ENCODE measurements around the gene PTDSS2. TPM values are rescaled to one million over a fixed set of nuclear protein-coding genes. Genes with fewer than 3 reads are reported as not detected.
A peak's percentile ranks its signal among the peaks of the same experiment; 100 is the strongest.

PTDSS2 gene
- total and polyA plus RNA-seq, 7 donors = 11.8 to 26.0 (median 19.6) TPM

- Histone ChIP-seq H3K4me3 (no peak overlapping the region), H3K36me3 (ENCODE audit: insufficient read depth in 1 of 2, low read depth in 1 of 2) (peaks cover 9 to 88% of the 10 kb centered on the region in 2 donors), H3K4me1 (peaks cover 5% of the 10 kb centered on the region), H3K9me3 (no peaks in the 10 kb centered on the region), H3K27me3 (ENCODE audit: insufficient read depth in 3 of 3, low read length in 2 of 3) (no peaks in the 10 kb centered on the region), H3K27ac (no peak overlapping the region)
- TF ChIP-seq, protein P1, sequence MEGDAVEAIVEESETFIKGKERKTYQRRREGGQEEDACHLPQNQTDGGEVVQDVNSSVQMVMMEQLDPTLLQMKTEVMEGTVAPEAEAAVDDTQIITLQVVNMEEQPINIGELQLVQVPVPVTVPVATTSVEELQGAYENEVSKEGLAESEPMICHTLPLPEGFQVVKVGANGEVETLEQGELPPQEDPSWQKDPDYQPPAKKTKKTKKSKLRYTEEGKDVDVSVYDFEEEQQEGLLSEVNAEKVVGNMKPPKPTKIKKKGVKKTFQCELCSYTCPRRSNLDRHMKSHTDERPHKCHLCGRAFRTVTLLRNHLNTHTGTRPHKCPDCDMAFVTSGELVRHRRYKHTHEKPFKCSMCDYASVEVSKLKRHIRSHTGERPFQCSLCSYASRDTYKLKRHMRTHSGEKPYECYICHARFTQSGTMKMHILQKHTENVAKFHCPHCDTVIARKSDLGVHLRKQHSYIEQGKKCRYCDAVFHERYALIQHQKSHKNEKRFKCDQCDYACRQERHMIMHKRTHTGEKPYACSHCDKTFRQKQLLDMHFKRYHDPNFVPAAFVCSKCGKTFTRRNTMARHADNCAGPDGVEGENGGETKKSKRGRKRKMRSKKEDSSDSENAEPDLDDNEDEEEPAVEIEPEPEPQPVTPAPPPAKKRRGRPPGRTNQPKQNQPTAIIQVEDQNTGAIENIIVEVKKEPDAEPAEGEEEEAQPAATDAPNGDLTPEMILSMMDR (IDR thresholded peaks at IDR 0.05) = no peak
- ATAC-seq (no peak), DNase-seq (peak; percentile 14 to 56)
- intact Hi-C loops (cut with DNase I) = no loop called here
- 93 to 96% (median 94%) methylated on average over 35 to 39 of the region's 39 CpGs for WGBS, 3 donors
Observed at GRCh38 chr11:498297-499181, 48.5 kb downstream of the PTDSS2 start.

DNA sequence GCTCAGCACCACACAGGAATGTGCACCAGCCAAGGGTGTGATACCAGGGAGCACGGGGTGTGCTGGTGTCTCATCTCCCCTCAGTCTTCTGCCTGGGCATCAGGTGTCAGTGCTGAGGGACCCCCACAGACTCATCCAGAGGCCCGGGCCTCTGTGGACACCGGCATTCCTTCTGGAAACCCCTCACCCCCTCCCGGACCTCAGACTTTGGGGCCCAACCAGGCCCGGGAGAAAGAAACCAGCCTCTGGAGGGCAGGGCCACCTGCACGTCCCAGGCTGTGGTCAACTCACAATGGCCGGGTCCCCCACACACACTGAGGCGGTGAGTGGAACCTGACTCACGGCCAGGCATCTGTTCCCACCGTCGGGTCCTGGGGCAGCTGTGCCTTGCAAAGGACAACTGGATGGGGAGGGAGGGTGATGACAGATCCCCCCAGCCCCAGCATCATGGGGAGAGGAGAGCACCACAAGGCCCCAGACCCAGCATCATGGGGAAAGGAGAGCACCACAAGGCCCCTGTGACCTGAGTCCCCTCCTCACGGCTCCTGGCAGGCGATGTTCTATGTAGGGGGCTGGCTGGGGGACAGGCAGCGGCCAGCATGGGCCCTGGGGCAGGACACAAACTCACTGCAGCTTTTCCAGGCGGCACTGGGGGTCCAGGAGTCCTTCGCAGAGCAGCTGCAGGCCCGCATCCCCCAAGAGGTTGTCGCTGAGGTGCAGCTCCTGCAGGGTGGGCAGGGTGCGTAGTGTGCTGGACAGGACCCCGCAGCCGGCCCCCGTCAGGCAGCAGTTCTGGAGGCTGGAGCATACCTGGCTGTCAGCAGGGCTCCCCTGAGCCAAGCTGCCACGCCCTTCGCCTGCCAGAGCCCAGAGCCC, 49.4 kb downstream of the PTDSS2 start:
- TF ChIP-seq, protein P1 (IDR thresholded peaks at IDR 0.05) = no peak
- Histone ChIP-seq H3K4me1 (peaks cover 14% of the 10 kb centered on the region), H3K36me3 (ENCODE audit: insufficient read depth in 1 of 2, low read depth in 1 of 2) (peaks cover 9 to 79% of the 10 kb centered on the region in 2 donors), H3K4me3 (no peak overlapping the region), H3K9me3 (no peaks in the 10 kb centered on the region), H3K27me3 (ENCODE audit: insufficient read depth in 3 of 3, low read length in 2 of 3) (no peaks in the 10 kb centered on the region), H3K27ac (no peak overlapping the region)
- ATAC-seq (no peak), DNase-seq (peak; percentile 14 to 50)
- intact Hi-C loops (cut with DNase I) = loop anchor here (5.0 to 10.0 kb wide), 4 partner anchors 32 to 295 kb away; partner anchors contain the start of genes BET1L (in 1 of the 2), PSMD13 (in 1 of the 2), PTDSS2 (in 1 of the 2) and RIC8A (in 1 of the 2)
- WGBS, 3 donors = 86 to 88% (median 88%) methylated on average over 23 to 24 of the region's 24 CpGs

- H3K4me1 ChIP-seq = peaks cover 30% of the 10 kb centered on the region
- no peak for ATAC-seq
- H3K27me3 ChIP-seq (ENCODE audit: insufficient read depth in 3 of 3, low read length in 2 of 3) = no peaks in the 10 kb centered on the region
- intact Hi-C loops (cut with DNase I) = loop anchor here (5.0 to 10.0 kb wide), 4 partner anchors 34 to 296 kb away; partner anchors contain the start of genes BET1L (in 1 of the 2), PSMD13 (in 1 of the 2), PTDSS2 (in 1 of the 2) and RIC8A (in 1 of the 2)
- DNase-seq = peak in 1 of 2 donors; percentile 48
- TF ChIP-seq, protein P1 (IDR thresholded peaks at IDR 0.05) = no peak
- H3K4me3 ChIP-seq = no peak overlapping the region
- no peak overlapping the region for H3K27ac ChIP-seq
- 90 to 91% (median 91%) methylated on average over 22 to 24 of the region's 24 CpGs for WGBS, 3 donors
- H3K36me3 ChIP-seq (ENCODE audit: insufficient read depth in 1 of 2, low read depth in 1 of 2) = peaks cover 6 to 62% of the 10 kb centered on the region in 2 donors
- H3K9me3 ChIP-seq = no peaks in the 10 kb centered on the region
Observed at GRCh38 chr11:501001-501682, 51.1 kb downstream of the PTDSS2 start.

GRCh38 chr11:501683-502287, 51.7 kb downstream of the PTDSS2 start:
- TF ChIP-seq, protein P1 (IDR thresholded peaks at IDR 0.05) = no peak
- H3K4me1 ChIP-seq = peaks cover 30% of the 10 kb centered on the region
- peaks cover 6 to 56% of the 10 kb centered on the region in 2 donors for H3K36me3 ChIP-seq (ENCODE audit: insufficient read depth in 1 of 2, low read depth in 1 of 2)
- WGBS, 3 donors = 84 to 92% (median 90%) methylated on average over 19 of the region's 19 CpGs
- H3K9me3 ChIP-seq = no peaks in the 10 kb centered on the region
- intact Hi-C loops (cut with DNase I) = loop anchor here (5.0 to 10.0 kb wide), 4 partner anchors 34 to 297 kb away; partner anchors contain the start of genes BET1L (in 1 of the 2), PSMD13 (in 1 of the 2), PTDSS2 (in 1 of the 2) and RIC8A (in 1 of the 2)
- DNase-seq (peak; percentile 16 to 48), ATAC-seq (no peak)
- no peak overlapping the region for H3K27ac ChIP-seq
- H3K4me3 ChIP-seq = no peak overlapping the region
- H3K27me3 ChIP-seq (ENCODE audit: insufficient read depth in 3 of 3, low read length in 2 of 3) = no peaks in the 10 kb centered on the region

All from psoas muscle (tissue), 8 donors.